WTC11 (cell line): ENCODE data around the gene ANTXRL.
"Not testable (repeated sequence)": the region's sequence is repeated elsewhere in the genome, so short reads cannot be mapped to it uniquely, and the experiment has no call there.

ENCODE experiments used
- CBFB ChIP-seq: sonication (generic); formaldehyde crosslinking; IDR thresholded peaks from 2 replicates; pipeline ENCODE4 v1.8.1; 2022; ENCODE audit warnings: mild to moderate bottlenecking, low read depth, missing genetic modification reagents
- CTCF ChIP-seq: fragments of 200-600 bp; IDR thresholded peaks from 2 replicates; pipeline ENCODE4 v1.8.0; 2022; ENCODE audit warnings: antibody characterized with exemption
- GABPB1 ChIP-seq: sonication (generic); formaldehyde crosslinking; IDR thresholded peaks from 2 replicates; pipeline ENCODE4 v1.8.1; 2023; ENCODE audit warnings: mild to moderate bottlenecking, missing genetic modification reagents
- JUN ChIP-seq: sonication (generic); formaldehyde crosslinking; IDR thresholded peaks from 2 replicates; pipeline ENCODE4 v1.8.0; 2023; ENCODE audit warnings: mild to moderate bottlenecking, missing genetic modification reagents
- MAX ChIP-seq: sonication (generic); formaldehyde crosslinking; IDR thresholded peaks from 2 replicates; pipeline ENCODE4 v1.8.0; 2022; ENCODE audit warnings: mild to moderate bottlenecking, missing genetic modification reagents
- NR2C2 ChIP-seq: sonication (generic); formaldehyde crosslinking; IDR thresholded peaks from 2 replicates; pipeline ENCODE4 v1.8.0; 2022; ENCODE audit warnings: mild to moderate bottlenecking, missing genetic modification reagents
- SP1 ChIP-seq: sonication (generic); formaldehyde crosslinking; conservative IDR thresholded peaks from 2 replicates; pipeline ENCODE4 v1.8.1; 2022; ENCODE audit warnings: missing genetic modification reagents
- ZNF317 ChIP-seq: sonication (generic); formaldehyde crosslinking; IDR thresholded peaks from 2 replicates; pipeline ENCODE4 v1.8.1; 2023; ENCODE audit warnings: low read depth, mild to moderate bottlenecking, moderate library complexity, missing genetic modification reagents, borderline replicate concordance

GRCh38 chr10:46375406-46375805, 88.6 kb downstream of the ANTXRL start, which contains the start of gene ANXA8L1:
- TF ChIP-seq JUN (CRISPR knock-in tag); MAX (CRISPR knock-in tag); SP1 (CRISPR knock-in tag); ZNF317 (CRISPR knock-in tag); NR2C2 (CRISPR knock-in tag); CBFB (CRISPR knock-in tag); CTCF; GABPB1 (CRISPR knock-in tag): not testable (repeated sequence)
